K562 (cell line): ENCODE measurements around the gene YBX2.

Source experiments
- PHB2 ChIP-seq: fragments of 450-650 bp; IDR thresholded peaks from 2 replicates; pipeline ENCODE4 v1.6.1; 2017; ENCODE audit warnings: low read depth
- ZFP36 ChIP-seq: fragments of 150-350 bp; IDR thresholded peaks from 2 replicates; pipeline ENCODE4 v1.6.1; 2018; ENCODE audit warnings: low read length, low read depth; ENCODE audit not compliant: partially characterized antibody
- TF ChIP-seq, protein P1 (sequence below): sonication (generic); formaldehyde crosslinking; IDR thresholded peaks from 2 replicates; pipeline ENCODE4 v1.8.0; 2023; ENCODE audit warnings: mild to moderate bottlenecking, missing genetic modification reagents

GRCh38 chr17:7293816-7294613, 424 bp downstream of the YBX2 start:
- TF ChIP-seq PHB2 (no peak), ZFP36 (no peak)
- TF ChIP-seq, protein P1, sequence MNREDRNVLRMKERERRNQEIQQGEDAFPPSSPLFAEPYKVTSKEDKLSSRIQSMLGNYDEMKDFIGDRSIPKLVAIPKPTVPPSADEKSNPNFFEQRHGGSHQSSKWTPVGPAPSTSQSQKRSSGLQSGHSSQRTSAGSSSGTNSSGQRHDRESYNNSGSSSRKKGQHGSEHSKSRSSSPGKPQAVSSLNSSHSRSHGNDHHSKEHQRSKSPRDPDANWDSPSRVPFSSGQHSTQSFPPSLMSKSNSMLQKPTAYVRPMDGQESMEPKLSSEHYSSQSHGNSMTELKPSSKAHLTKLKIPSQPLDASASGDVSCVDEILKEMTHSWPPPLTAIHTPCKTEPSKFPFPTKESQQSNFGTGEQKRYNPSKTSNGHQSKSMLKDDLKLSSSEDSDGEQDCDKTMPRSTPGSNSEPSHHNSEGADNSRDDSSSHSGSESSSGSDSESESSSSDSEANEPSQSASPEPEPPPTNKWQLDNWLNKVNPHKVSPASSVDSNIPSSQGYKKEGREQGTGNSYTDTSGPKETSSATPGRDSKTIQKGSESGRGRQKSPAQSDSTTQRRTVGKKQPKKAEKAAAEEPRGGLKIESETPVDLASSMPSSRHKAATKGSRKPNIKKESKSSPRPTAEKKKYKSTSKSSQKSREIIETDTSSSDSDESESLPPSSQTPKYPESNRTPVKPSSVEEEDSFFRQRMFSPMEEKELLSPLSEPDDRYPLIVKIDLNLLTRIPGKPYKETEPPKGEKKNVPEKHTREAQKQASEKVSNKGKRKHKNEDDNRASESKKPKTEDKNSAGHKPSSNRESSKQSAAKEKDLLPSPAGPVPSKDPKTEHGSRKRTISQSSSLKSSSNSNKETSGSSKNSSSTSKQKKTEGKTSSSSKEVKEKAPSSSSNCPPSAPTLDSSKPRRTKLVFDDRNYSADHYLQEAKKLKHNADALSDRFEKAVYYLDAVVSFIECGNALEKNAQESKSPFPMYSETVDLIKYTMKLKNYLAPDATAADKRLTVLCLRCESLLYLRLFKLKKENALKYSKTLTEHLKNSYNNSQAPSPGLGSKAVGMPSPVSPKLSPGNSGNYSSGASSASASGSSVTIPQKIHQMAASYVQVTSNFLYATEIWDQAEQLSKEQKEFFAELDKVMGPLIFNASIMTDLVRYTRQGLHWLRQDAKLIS (CRISPR knock-in tag), result no peak
